Stimulated activated CD4-positive, alpha-beta T cell treated with anti-CD3 and anti-CD28 coated beads, Interleukin-12 subunit alpha, Interleukin-12 subunit beta, amount 100 ng/mL, for 48 hours (primary cell): ENCODE data around the gene MICALL2.
A peak's percentile ranks its signal among the peaks of the same experiment; 100 is the strongest.

ENCODE experiments used
- DNase-seq, 3 donors: peaks; one replicate each; pipeline ENCODE4 v3.0.0-alpha.2; 2020; ENCODE audit warnings: low read depth in 2 of 3, low spot score in 1 of 3

Gene MICALL2

GRCh38 chr7:1458683-1459511 lies at the start of gene MICALL2:
MICALL2 (minus strand) TSS chr7:1459470; CDS start chr7:1459326, 144 bp downstream.
- DNase-seq: peak in 1 of 3 donors; percentile 21

DNA sequence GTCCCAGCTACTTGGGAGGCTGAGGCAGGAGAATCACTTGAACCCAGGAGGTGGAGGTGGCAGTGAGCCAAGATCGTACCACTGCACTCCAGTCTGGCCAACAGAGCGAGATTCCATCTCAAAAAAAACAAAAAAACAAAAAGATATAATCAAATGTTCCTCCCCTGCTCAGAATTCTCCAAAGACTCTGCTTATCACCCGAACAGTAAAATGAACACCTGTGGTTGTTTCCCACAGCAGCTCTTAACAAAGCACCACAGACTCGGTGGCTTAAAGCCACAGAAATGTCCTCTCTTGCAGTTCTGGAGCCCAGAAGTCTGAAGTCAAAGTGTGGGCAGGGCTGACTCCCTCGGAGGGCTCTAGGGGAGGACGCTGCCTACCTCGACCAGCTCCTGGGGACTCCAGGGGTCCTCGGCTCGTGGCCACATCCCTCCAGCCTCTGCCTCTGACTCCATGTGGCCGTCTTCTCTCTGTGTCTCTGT lies 49.0 kb upstream of the MICALL2 start:
- no peak for DNase-seq

GRCh38 chr7:1505731-1506550 lies 46.7 kb upstream of the MICALL2 start:
- DNase-seq: no peak

- peak; percentile 80 to 85 (median 83) for DNase-seq
These were observed 44.8 kb upstream of the MICALL2 start, which contains the start of gene INTS1 for GRCh38 chr7:1503816-1504775. INTS1 (minus strand) TSS chr7:1504389; CDS start chr7:1503960, 429 bp downstream.

GRCh38 chr7:1503390-1503789 lies 44.1 kb upstream of the MICALL2 start:
- no peak for DNase-seq

GRCh38 chr7:1502845-1503244 lies 43.6 kb upstream of the MICALL2 start:
- DNase-seq: no peak

DNA sequence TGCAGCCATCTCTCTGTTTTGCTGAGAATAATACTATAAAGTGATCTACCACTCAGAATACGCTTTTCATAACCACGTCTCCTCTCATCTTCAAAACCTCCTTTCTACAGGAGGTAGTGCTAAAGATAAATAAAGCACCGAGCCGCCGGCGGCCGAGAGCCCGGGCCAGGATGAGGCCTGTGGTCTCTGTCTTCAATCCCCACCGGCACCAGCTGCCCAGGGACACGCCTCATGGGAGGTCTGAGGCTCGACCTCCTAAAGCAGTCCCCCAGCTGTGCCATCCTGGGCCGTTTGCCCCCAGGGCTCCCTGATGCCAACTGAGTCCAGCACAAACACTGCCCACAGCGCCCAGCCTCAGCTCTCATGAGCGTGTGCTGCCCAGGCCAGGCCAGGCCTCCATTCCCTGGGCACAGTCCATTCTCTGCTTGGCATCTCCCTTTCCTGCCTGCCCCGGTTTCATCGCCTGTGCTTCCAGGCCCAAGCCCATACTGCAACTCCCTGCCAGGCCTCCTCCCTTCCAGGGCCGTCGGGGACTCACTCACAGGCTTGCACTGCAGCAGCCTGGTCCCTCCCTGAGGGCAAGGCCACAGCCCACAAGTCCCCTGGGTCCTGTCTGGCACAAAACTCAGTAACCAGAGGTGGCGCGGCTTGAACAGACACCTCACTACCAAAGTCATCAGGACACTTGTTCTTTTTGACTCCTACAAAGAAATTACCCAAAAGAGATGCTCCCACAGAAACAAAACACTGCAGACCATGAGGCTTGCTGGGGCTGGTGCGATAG lies 42.4 kb upstream of the MICALL2 start:
- no peak for DNase-seq

DNA sequence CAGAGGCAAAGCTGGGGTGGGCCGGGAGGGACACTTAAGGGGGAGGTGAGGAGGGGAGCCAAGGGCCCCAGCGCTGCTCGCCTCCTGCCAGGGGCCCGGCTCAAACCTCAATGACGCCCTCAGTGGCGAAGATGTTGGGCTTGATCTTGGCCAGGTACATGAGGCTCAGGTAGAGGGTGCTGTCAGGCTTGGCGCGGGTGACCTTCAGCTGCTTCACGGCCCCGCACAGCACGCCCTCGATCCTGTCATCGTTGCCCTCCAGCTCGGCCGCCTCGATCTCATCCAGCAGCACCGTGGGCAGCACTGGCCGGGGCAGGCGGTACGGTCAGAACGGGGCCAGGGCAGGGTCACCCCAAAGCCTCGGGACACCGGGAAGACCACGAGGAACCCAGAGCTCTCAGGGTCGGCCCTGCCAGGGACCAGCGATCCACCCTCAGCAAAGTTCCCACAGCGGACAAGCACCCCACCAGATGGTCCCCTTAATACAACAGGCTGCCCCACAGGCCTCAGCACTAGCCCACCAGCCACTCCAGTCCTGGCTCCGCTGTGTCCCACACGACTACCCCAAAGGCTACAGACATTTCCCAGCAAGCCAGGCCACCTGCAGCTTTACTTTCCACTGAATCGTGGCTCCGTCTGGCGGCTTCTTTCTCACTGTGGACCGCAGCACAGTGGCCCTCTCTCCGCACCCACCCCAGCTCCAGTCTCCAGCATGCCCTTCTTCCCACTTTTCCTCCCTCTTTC lies 41.0 kb upstream of the MICALL2 start:
- DNase-seq: no peak

- DNase-seq: no peak
These were observed 40.2 kb upstream of the MICALL2 start for GRCh38 chr7:1499367-1500029.

GRCh38 chr7:1498370-1499305 lies 39.4 kb upstream of the MICALL2 start:
- DNase-seq: no peak

DNA sequence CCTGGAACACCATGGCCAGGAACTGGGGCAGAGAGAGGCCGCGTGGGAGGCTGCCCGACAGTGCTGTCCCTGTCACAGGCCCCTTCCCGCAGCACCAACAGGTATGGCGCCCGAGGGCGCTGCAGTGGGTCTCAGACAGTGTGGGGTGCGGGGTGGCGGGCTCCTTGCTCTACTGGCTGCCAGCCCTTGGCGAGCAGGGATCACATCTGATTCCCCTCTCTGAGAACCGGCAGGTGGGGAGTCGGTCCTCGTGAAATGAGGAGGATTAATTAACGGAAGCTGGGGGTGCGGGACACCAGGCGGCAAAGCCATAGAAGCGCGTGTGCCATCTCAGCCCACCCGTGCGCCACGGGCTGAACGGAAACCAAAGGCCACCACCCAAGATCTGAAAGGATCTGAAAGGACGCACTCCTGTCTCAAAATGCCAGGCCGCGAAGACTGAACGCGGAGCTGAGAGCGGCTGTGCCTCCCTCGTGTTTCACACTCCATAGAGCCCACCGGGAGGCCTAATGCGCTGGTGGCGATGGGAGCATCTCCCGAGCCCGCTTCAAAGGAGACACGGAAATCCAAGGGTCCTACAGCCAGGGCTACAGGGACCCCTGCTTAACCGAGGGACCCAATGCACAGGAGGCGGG lies 38.1 kb upstream of the MICALL2 start:
- no peak for DNase-seq

- no peak for DNase-seq
These were observed 37.4 kb upstream of the MICALL2 start for GRCh38 chr7:1496531-1497292.

DNA sequence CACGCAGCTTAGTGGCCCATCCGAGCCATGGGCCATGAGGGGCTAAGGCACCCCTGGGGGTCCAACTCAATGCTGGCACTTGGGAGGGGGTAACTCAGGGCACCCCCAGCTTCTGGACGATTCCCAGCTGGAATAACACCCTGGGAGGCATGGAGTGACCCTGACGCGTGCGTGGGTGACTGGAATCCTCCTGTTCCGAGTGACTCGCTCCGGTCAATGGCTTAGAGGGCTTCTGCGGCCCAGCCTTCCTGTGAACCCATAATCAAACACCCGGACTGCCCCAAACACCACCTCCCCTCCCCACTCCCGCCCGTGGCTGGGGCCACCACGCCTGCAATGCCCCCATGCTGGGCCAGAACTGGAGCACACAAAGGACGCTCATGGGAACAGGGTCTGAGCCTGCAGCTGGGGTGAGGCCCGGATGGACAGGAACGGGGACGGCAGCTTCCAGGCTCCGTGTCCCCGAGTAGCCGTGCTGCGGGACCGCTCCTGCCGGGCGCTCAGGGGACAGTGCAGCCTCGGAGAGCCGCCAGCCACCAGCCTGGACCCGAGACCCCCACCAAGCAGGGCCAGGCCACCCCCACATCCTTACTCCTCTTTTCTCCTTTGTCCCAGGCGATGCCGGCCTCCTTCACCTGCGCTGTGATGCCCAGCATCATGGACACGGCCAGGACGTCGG lies 36.4 kb upstream of the MICALL2 start:
- DNase-seq: no peak

DNA sequence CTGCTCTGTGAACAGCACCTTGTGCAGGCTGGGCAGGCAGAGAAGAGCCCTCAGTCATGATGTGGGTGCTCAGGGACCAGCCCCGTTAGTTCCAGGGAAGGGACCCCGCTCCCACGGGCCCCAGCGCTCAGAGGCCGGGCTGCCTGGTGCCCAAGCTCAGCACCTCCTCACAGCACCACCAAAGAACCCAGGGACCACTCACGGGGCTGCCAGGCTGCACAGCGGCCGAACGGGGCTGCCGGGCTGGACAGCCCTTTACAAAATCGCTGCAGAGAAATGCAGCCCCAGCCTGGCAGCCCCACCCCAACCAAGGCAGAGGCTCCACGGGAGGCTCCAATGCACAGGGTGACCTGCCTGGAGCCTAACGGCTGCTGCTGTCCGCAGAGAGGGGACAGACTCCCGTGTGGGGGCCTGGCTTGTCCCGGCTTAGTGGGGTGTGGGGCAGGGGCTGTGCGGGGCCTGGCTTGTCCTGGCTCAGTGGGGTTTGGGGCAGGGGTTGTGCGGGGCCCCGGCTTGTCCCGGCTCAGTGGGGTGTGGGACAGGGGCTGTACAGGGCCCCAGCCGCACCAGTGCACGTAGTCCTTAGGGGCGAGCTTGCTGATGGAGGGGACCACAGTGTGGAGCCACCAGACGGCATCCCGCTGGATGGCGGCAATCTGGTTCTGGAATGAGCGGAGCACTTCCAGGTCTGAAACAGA lies 35.7 kb upstream of the MICALL2 start:
- DNase-seq: no peak

GRCh38 chr7:1494447-1494846 lies 35.2 kb upstream of the MICALL2 start:
- DNase-seq: no peak
